GM21360 (cell line): ENCODE data around the gene GIPR.
"Not testable (repeated sequence)": the region's sequence is repeated elsewhere in the genome, so short reads cannot be mapped to it uniquely, and the experiment has no call there.

Experiments
- ATAC-seq: cut with Tn5 transposase; IDR thresholded peaks from one replicate; pipeline ENCODE4 v1.9.1; 2021; ENCODE audit warnings: mild to moderate bottlenecking, moderate library complexity; ENCODE audit not compliant: unreplicated experiment

GIPR gene

DNA sequence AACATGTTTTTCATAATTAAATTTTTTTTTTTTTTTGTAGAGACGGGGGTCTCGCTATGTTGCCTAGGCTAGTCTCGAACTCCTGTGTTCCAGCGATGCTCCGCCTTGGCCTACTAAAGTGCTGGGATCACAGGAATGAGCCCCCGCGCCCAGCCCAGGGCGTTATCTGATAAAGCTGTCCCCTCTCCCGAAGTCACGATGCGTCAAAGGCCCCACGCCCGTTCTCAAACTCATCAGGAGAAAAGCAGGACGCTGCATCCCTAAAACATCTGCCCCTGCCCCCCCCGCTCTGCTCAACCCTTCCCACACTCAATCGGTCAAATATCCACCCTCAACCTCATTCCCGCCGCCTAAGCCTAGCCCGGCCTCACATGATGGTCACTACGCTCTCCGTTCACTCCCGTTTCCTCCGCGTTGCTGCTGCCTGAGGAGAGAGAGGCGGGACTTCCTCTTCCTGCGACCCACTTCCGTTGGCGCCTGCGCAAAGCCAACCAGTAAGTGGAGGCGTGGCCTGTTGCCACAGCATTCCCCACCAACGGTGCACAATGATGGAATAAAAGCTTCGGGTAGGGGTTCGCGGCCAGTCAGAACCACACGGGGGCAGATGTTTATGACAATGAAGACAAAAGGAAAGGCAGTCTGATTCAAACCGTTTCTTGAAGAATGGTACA lies 23.6 kb downstream of the GIPR start, which contains the start of gene SNRPD2:
SNRPD2 (minus strand) TSS at position 438 of the 671 bp plus-strand sequence; CDS start at position 373, 65 bp downstream.
- ATAC-seq: peak; percentile 43

DNA sequence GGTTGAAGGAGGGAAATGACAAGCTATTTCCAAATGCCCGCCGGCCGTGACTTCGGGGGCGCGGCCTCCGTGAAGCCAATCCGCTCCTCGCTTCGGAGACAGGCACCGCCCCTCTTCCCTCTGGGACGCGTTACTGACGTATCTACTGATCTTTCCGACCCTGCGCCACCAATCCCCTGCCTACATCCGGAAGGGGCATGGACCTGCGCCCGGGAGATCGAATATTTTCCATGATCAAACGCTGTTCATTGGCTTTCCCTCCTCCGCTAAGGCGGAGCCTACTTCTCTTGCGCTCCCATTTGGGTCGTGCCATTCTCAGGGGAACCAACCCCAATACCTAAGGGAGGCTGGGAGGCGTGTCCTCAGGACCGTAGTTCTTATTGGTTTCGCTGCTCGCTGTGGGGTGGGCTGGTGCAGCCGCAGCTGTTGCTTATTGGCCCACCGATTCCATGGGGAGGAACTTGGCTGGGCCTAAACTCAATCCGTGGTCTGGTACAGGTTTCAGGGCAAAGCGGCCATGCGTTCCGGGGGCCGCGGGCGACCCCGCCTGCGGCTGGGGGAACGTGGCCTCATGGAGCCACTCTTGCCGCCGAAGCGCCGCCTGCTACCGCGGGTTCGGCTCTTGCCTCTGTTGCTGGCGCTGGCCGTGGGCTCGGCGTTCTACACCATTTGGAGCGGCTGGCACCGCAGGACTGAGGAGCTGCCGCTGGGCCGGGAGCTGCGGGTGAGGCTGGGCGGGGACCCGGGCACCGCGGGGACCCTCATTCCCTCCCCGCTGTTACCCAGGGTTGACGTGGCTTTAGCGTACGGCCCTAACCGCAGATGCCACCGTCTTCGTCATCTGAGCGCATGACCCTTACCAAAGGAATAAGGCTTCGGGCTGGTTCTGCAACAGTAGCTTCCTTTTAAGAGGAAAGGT lies 24.4 kb downstream of the GIPR start, which contains the start of gene QPCTL:
QPCTL (plus strand) TSS at position 480 of the 919 bp plus-strand sequence; CDS start at position 518, 38 bp downstream.
- peak; percentile 75 for ATAC-seq

DNA sequence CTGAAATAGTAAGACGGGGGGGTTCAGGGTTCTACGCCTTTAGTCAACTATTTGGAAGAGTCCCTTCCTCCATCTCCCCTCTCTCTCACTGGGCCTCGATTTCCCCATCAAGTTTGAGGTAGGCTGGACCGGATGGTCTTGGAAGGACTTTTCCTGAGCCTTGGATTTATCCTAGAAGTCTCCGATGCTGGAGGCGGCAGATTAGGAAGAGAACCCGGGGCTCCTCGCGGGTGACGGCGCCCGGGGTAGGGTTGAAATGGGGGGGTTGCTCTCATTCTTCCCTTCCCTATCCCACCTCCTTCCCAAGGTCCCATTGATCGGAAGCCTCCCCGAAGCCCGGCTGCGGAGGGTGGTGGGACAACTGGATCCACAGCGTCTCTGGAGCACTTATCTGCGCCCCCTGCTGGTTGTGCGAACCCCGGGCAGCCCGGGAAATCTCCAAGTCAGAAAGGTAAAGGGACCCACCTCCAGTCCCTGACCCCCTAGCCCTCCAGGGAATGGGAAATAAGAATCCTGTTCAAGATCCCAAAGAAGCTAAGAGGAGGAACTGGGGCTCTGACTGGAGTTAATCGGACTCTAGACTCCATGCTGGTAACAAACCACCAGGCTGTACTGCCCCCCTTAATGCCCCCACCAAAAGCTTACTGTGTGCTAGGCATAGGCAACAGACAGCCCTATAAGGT lies 25.2 kb downstream of the GIPR start:
- no peak for ATAC-seq

DNA sequence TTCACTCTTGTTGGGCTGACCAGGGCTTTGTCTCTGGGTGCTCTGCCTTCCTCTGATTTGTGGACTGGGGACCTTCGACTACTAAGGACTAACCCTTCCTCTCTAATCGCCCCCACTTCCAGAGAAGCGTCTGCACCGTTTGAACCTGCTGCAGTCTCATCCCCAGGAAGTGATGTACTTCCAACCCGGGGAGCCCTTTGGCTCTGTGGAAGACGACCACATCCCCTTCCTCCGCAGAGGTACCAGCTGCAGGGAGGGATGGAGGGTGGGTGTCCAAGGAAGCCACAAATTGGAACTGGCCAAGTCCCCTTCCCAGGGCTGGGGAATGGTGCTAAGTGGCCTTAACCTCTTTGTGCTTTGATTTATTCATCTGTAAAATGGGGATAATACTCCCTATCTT lies 33.7 kb downstream of the GIPR start:
- ATAC-seq: no peak

DNA sequence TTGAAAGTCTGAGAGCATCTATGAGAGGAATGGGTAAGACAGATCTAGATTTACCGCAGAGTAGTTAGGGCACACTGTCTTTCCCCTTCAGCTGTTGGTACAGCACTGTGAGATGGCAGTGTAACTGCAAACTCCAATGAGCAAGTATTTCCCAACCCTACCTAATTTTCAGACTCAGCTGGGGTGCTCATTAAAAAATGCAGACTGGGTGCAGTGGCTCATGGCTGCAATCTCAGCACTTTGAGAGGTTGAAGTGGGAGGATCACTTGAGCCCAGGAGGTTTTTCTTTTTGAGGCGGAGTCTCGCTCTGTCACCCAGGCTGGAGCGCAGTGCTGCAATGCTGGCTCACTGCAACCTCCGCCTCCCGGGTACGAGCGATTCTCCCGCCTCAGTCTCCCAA lies 37.1 kb downstream of the GIPR start:
- no peak for ATAC-seq

DNA sequence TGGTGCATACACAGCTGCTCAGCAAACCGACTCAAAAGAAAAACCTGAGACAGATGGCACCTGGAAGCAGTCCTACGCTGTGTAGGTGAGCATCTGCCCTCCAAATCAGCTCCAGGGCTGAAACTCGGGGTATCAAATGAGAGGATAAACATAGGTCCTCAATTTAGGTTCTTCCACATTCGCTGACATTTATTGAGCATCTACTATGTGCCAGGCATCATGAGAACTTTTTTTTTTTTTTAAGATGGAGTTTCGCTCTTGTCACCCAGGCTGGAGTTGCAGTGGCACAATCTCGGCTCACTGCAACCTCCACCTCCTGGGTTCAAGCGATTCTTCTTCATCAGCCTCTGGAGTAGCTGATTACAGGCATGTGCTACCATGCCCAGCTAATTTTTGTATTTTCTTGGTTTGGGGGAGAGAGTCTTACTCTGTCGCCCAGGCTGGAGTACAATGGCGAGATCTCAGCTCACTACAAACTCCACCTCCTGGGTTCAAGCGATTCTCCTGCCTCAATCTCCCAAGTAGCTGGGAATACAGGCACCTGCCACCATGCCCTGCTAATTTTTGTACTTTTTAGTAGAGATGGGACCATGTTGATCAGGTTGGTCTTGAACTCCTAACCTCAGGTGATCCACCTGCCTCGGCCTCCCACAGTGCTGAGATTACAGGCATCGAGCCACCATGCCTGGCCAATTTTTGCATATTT lies 37.8 kb downstream of the GIPR start:
- no peak for ATAC-seq

DNA sequence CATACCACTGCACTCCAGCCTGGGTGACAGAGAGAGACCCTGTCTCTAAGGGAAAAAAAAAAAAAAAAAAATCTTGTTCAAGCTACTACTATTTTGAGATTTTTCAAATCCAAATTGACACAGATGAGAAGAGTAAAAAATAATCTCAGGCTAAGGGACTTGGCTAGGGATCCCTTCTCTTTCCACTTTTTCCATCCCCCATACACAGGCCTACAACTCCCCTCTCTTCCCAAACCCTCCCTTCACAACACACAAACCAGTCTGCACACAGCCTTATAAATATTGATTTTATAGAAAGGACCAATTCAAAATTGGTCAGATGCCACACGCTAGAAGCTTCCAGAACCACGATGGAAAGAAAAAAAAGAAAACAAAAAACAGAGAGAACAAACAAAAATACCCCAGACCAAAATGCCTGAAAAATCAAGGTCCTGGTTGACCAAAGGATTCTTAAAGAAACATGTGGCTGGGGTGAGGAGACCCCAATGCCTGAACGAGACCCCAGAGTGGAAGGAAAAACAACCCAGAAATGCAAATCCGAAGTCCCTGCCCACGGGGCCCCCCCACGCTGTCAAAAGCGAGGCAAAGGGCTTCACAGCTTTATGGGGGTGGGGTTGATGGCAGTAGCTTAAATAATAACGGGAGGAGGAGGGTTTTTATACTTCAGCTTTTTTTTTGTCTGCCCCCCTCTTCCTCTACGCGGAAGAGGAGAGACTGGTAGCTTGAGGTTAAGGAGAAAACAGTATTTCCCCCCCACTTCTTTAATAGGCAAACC lies 42.5 kb downstream of the GIPR start:
- ATAC-seq: no peak

DNA sequence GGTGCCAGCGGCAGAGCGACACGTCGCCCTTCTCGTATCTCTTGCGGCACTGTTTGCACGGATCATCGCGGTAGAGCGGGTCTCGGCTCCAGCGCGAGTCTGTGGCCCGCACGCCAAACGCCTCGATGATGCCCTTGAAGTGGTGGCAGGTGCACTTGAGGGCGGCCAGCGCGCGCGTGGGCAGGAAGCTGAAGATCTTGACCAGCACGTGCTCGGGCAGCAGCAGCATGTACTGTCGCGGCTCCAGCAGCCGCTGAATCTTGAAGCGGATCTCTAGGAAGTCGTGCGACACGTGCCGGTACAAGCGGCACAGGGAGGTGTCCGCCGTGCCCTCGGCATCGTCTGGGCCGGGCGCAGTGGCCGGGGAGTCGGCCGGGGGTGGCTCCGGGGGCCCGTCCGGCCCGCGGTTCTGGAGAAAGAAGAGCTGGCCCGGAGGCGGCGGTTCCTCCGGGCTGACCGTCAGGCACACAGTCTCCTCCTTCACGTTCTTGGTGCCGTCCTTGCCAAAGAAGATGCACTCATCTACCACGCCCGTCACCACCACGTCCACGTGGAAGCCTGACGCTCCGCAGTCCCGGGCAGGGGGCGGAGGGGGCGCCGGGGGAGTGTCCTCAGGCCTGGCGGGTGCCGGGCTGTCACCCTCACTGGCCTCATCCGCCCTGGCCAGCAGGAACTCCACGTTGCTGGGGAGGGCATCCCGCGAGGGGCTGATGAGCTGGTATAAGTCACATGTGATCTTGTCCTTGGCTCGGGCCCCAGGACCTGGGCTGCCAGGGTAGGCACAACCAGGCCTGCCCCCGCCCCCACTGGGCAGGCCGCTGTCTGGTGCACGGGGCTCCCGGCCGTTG lies 44.1 kb downstream of the GIPR start:
- no peak for ATAC-seq

DNA sequence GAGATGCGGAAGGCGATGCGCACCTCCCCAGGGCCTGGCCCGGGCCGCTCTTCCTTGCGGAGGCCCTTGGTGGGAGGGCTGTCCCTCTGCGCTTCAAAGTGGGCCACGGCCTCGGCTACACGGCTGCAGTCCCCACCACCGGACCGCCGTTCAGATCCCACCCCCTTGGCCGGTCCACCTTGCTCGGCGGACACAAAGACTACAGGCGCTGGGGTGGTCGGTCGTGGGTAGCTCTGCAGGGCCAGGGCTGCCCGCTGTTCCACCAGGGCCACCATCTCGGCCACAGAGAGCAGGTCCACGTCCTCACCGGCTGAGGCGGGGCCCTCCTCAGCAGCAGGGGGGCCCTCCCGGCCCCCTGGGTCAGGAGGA lies 44.7 kb downstream of the GIPR start:
- no peak for ATAC-seq

DNA sequence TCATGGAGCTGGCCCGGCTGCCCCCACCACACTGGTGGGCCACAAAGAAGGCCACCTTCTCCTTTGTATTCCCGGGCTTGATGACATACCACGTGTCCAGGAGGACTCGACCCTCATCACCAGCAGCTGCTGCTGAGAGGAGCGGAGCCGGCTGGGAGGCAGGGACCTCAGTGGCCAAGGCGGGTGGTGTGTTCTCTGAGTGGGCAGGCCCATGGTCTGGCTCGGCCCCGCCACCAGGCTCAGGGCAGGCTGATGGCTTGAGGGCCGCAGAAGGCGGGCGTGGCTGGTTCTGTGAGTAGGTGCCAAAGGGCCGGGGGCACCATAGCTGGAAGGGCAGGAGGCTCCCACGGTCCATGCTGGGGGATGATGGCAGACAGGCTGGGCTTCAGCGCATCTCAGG lies 45.1 kb downstream of the GIPR start:
- no peak for ATAC-seq

DNA sequence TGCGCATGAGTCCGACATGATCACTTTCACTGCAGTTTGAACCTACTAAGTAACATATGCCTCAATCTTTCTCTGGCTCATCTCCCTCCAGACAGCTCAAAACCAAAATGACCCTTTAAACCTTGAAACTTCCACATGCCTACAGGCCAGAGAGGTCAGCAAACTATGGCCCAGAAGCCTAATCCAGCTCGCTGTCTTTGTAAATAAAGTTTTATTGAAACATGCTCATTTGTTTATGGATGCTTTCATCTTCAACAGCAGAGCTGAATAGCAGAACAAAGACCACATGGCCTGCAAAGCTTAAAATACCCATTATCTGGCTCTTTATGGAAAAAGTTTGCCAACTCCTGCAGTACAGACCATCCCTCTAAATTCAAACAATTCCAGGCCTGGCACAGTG lies 47.1 kb downstream of the GIPR start:
- ATAC-seq: no peak

DNA sequence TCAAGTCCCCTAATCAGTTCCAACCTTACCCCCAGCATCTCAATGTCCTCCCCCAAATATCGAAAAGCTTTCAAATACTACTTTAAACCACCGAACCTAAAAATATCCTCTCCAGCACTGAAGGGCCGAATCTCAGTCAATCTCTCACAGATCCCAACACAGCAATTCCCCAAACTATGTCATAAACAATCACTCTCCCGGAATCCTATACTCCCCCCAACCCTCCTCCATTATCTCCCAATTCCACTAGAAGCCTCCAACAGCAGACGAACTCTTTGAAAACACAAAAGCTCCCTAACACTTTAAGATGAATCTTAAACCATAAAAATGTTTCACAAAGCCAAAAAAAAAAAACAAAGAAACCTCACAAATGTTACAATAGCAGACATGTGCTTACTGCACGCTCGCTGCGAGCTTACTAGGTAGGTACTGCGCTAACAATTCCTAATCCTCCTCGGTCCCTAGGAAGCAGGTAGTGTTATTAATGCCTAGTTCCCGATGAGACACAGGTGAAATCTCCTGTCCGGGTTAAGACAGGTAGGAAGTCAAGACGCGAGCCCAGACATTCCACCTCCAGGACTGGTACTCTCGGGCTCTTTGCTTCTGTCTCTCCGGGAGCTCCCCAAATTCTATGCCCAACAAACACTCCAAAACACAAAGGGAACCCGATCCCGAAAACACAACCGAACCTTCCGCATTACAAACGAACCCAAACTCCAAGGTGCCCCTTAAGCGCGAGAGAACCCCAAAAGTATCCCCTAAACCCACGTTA lies 48.5 kb downstream of the GIPR start:
- ATAC-seq: no peak

DNA sequence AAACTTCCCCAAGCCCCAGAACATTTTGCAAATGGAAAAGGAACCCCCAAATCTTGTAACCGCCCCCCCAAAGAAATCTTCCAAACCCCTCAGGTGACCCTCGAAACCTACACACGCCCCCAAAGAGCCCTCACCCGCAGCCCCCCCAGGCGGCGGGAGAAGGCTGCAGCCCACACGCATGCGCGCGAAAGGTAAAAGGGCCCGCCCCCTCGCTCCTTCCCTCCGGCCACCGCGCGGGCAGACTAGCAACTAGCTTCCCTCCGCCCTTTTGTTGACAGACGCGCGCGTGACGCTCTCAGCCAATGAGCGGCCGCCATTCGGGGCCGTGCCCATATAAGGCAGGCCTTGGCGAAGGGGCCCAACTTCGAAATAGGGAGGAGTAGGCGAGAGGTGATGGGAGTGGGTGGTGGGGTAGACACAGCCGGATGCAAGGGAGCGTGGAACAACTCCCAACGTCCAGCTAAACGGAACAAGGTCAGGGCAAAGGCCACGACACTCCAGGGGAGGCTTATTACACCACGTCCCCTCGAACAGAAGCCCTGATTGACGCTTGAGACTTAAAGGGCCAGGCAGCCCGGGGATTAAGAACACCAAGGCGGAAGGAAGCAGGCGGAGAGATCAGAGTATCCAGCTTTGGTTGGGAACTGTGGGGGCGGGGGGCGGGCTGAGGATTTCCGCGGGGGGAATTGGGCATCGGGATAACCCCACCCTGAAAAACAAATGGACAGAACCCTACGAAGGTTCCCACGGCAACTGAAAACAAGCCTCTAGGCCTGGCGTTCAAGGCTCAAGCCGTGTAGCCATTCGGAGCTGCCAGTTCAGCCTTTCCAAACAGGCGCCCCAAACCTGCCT lies 49.3 kb downstream of the GIPR start:
- peak; percentile 91 for ATAC-seq

DNA sequence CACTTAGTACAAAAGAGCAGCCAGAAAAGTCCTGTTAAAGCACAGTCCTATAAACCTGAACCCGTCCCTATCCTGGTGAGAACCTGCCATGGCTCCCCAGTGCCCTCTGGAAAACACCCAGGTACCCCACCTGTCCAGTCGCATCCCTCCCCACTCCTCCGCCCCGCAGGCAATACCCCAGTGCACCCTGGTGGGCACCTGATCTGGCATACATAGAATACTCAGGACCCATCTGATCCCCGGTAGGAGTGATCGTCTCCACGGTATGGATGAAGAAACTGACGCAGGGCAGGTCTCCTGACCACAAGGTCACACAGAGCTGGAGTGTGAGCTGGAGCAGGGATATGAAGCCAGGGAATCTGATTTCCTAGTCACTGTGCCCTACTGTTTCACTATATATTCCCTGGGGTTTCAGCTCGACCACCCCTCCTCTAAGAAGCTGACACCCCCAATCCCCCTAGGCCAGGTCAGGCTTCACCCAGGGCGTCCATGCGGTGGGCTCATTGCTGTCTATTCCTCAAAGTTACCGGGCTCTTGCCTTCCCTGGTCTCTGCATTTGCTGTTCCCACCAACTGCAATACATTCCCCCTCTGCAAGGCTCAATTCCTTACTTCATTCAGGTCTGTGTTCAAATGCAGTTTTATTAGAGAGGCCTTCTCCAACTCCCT lies 50.1 kb downstream of the GIPR start:
- ATAC-seq: no peak

DNA sequence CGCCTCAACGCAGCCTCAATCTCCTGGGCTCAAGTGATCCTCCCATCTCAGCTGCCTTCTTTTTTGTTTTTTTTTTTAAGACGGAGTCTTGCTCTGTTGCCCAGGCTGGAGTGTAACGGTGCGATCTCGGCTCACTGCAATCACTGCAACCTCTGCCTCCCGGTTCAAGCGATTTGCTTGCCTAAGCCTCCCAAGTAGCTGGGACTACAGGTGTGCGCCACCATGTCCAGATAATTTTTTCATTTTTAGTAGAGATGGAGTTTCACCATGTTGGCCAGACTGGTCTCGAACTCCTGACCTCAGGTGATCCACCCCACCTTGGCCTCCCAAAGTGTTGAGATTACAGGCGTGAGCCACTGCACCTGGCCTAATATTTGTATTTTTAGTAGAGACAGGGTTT lies 52.0 kb downstream of the GIPR start:
- not testable (repeated sequence) for ATAC-seq

DNA sequence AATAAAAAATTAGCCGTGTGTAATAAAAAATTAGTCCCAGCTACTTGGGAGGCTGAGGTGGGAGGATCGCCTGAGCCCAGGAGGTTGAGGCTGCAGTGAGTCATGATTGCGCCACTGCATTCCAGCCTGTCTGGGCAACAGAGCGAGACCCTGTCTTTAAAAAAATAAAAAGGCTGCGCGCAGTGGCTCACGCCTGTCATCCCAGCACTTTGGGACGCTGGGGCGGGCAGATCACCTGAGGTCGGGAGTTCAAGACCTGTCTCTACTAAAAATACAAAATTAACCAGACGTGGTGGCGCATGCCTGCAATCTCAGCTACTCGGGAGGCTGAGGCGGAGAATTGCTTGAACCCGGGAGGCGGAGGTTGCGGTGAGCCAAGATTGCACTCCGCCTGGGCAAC lies 60.7 kb downstream of the GIPR start:
- ATAC-seq: not testable (repeated sequence)

DNA sequence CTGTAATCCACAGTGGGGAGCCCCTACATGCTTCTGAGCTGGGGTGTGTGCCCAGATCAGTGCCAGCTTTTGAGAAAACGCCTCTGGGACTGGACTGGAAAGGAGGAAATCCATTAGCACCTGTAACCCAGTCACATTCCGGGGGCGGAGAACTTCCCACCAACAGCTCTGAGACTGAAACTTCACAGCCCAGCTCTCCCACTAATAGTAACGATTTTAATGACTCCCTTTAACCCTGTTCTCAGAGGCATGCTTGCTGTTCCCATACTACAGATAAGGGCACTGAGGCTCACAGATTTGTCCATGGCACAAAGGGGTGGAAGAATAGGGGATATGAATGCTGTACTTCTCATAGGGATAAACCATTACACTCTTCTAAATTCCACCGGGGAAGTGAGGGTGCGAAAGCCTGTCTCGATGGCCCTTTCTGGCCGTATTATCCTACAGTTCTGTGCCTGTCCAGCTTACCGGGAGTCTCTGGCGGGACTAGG lies 61.8 kb downstream of the GIPR start:
- ATAC-seq: no peak
